Testis (tissue), 3 donors: Measurements from ENCODE around the gene COL2A1. TPM values are rescaled to one million over a fixed set of nuclear protein-coding genes. Genes with fewer than 3 reads are reported as not detected.

Experiments
- DNase-seq: peaks from one replicate; pipeline ENCODE4 v3.0.0-alpha.2; 2019
- H3K27ac ChIP-seq, 2 donors: fragments of 200-600 bp; sonication (generic); one replicate each; pipeline ENCODE4 v1.5.1; 2019
- H3K27me3 ChIP-seq: fragments of 200-600 bp; sonication (generic); one replicate; pipeline ENCODE4 v1.5.1; 2019
- H3K36me3 ChIP-seq: fragments of 200-600 bp; sonication (generic); one replicate; pipeline ENCODE4 v1.5.1; 2017; ENCODE audit warnings: low read depth; ENCODE audit errors: missing control alignments
- H3K4me1 ChIP-seq: fragments of 200-600 bp; sonication (generic); one replicate; pipeline ENCODE4 v1.5.1; 2019
- H3K4me3 ChIP-seq, 2 donors: fragments of 200-600 bp; sonication (generic); one replicate each; pipeline ENCODE4 v1.5.1; 2017 to 2019
- H3K9me3 ChIP-seq: fragments of 200-600 bp; sonication (generic); one replicate; pipeline ENCODE4 v1.5.1; 2017
- POLR2A ChIP-seq: fragments of 450-650 bp; IDR thresholded peaks from one replicate; pipeline ENCODE4 v1.6.1; 2017; ENCODE audit warnings: antibody characterized with exemption, mild to moderate bottlenecking, moderate library complexity
- WGBS, 2 donors: methylation state at CpG; one replicate each; pipeline ENCODE4 v1.1.5; 2018; 5-methylcytosine and 5-hydroxymethylcytosine counted together
- intact Hi-C: fragments of 100-400 bp; cut with DNase I; formaldehyde crosslinking; loops from one replicate; pipeline ENCODE4 v1.15.1; 2023; ENCODE audit warnings: low total_unique reads
- polyA plus RNA-seq: library from polyadenylated mRNA; stranded (reverse); fragments of 350-450 nt; fragmentation: Illumina TruSeq; extraction: RNeasy Lipid Tissue Mini Kit (QIAGEN cat#74804); gene quantifications from one replicate; pipeline ENCODE4 v1.2.3, GENCODE V29; 2014; ENCODE audit warnings: low read depth, low replicate concordance; ENCODE audit not compliant: insufficient read depth
- total RNA-seq, 2 donors: library from RNA; depleted of rRNA; stranded (reverse); fragments of >200 nt; gene quantifications; one replicate each; pipeline ENCODE4 v1.2.3, GENCODE V29; 2016
- TF ChIP-seq, protein P1 (sequence below), 3 experiments: fragments of 450-650 bp in 2 of 3; fragments of 200-600 bp in 1 of 3; sonication (generic) in 1 of 3; IDR thresholded peaks; one replicate each; pipeline ENCODE4 v1.5.1; 2016 to 2019; ENCODE audit warnings: antibody characterized with exemption in 3 of 3, mild to moderate bottlenecking in 2 of 3, moderate library complexity in 1 of 3

Gene COL2A1
- total and polyA plus RNA-seq, 3 donors from 2014 or later: 1.8 to 8.0 (median 2.8) TPM

DNA sequence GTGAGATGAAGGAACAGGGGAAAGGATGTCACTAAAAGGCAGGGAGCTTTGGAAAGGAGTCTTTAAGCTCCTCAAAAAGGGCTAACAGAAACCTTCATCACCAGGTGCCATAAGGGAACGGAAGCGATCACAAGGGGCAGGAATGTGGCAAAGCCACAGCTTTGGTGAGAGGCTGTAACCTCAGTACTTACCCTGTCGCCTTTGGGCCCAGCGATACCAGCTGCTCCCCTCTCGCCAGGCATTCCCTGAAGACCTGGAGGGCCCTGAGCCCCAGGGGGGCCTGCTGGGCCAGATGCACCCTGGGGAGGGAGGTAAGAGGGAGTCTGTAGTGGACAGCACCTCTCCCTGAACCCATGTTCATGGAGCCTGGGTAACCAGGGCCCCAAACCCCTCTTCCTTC, 22.0 kb downstream of the COL2A1 start:
- TF ChIP-seq, protein P1, sequence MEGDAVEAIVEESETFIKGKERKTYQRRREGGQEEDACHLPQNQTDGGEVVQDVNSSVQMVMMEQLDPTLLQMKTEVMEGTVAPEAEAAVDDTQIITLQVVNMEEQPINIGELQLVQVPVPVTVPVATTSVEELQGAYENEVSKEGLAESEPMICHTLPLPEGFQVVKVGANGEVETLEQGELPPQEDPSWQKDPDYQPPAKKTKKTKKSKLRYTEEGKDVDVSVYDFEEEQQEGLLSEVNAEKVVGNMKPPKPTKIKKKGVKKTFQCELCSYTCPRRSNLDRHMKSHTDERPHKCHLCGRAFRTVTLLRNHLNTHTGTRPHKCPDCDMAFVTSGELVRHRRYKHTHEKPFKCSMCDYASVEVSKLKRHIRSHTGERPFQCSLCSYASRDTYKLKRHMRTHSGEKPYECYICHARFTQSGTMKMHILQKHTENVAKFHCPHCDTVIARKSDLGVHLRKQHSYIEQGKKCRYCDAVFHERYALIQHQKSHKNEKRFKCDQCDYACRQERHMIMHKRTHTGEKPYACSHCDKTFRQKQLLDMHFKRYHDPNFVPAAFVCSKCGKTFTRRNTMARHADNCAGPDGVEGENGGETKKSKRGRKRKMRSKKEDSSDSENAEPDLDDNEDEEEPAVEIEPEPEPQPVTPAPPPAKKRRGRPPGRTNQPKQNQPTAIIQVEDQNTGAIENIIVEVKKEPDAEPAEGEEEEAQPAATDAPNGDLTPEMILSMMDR (IDR thresholded peaks at IDR 0.05): no peak
- TF ChIP-seq POLR2A: no peak
- no peak for DNase-seq
- H3K27ac ChIP-seq: no peak overlapping the region
- H3K9me3 ChIP-seq: no peaks in the 10 kb centered on the region
- intact Hi-C loops: no loop called here
- H3K4me1 ChIP-seq: no peaks in the 10 kb centered on the region
- no peaks in the 10 kb centered on the region for H3K27me3 ChIP-seq
- WGBS, 2 donors: 78 to 87% methylated on average over 5 of the region's 5 CpGs
- H3K36me3 ChIP-seq: no peaks in the 10 kb centered on the region
- H3K4me3 ChIP-seq: no peak overlapping the region

DNA sequence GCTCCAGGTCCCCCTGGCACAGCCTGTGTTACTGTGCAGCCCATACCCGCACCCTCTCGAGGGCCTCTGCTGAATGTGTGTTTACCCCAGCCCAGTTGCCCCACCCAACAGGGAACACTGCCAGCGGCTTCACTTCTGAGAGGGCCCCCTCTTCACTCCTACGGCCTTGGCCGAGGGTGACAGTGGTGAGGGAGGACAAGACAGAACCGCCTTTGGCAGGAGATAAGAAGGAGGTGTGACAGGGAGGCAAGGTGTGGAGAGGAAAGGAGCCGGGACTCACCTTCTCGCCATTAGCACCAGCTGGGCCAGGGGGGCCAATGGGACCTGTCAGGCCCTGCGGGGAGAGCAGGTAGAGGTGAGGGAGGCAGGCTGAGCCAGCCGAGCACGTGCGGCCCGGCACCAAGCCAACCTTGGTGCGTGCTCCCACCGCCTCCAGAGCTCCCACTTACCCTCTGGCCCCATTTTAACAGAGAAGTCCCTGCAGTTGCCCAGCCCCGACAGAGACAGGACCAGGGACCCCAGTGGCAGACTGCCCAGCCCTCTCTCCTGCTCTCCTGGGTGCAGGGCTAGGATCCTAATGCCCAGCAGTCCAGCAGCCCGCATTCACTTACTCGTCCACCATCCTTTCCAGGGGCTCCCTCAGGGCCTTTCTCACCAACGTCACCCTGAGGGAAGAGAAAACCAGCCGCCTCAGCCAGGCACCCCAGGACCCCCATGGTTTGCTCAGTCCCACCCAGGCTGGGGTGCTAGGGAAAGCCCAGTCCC, 22.6 kb downstream of the COL2A1 start:
- Histone ChIP-seq H3K36me3 (no peaks in the 10 kb centered on the region), H3K4me3 (no peak overlapping the region), H3K27ac (no peak overlapping the region), H3K4me1 (no peaks in the 10 kb centered on the region), H3K9me3 (no peaks in the 10 kb centered on the region), H3K27me3 (no peaks in the 10 kb centered on the region)
- intact Hi-C loops: no loop called here
- 68 to 75% methylated on average over 11 to 20 of the region's 20 CpGs for WGBS, 2 donors
- no peak for TF ChIP-seq POLR2A
- TF ChIP-seq, protein P1 (IDR thresholded peaks at IDR 0.05): no peak
- no peak for DNase-seq

DNA sequence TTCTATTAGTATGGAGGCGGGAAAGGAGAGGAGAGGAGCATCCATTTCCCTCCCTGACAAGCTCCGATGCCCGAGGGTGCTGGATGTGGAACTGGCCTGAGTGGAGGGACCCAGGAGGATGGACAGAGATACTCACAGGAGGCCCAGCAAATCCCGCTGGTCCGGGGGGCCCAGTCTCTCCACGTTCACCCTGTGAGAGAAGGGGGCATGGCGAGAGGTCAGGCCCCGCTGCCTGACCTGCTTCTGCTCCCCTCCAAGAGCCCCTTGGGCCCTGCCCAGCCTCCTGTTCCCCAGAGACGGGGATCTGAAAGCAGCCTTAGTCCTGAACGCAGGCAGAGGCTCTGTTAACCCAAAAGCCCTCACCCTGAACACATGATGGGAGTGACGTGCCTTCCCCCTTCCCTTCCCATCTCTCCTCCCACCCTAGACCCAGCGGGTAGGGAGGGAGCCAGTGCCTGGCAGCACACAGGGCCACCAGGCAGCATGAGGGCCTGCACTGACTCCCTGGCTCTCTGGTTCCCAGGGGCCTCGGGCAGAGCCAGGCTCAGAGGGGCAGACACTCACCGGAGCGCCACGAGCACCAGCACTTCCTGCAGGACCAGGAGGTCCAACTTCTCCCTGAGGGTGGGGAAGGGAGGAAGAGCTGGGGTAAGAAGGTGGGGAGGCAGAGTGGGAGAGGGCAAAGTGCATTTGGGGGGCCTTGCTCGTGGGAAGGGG, 23.3 kb downstream of the COL2A1 start:
- Histone ChIP-seq H3K36me3 (no peaks in the 10 kb centered on the region), H3K9me3 (no peaks in the 10 kb centered on the region), H3K4me3 (no peak overlapping the region), H3K27me3 (no peaks in the 10 kb centered on the region), H3K4me1 (no peaks in the 10 kb centered on the region), H3K27ac (no peak overlapping the region)
- DNase-seq: no peak
- TF ChIP-seq, protein P1 (IDR thresholded peaks at IDR 0.05): no peak
- no peak for TF ChIP-seq POLR2A
- intact Hi-C loops: no loop called here
- WGBS, 2 donors: 86 to 87% methylated on average over 4 to 17 of the region's 17 CpGs

DNA sequence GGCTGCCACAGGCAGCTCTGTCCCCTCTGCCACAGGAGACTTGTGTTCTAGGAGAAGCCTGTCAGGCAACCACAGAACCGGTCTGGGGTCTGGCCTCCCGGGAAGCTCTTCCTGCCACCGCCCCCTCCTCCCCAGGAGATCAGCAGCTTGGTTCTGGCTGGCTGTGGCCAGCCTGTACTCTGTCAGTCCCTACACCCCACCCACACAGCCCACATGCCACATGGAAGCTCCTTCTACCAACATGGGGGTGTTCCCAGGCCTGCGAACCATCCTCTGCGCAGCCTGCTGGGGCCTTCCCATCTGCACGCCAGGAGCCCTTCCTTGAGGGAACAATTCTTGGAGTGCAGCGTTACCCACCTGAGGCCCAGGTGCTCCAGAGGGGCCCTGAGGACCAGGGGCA, 24.1 kb downstream of the COL2A1 start:
- Histone ChIP-seq H3K4me3 (no peak overlapping the region), H3K27me3 (no peaks in the 10 kb centered on the region), H3K4me1 (no peaks in the 10 kb centered on the region), H3K9me3 (no peaks in the 10 kb centered on the region), H3K36me3 (no peaks in the 10 kb centered on the region), H3K27ac (no peak overlapping the region)
- no peak for TF ChIP-seq POLR2A
- TF ChIP-seq, protein P1 (IDR thresholded peaks at IDR 0.05): no peak
- WGBS, 2 donors: 86 to 98% methylated on average over 2 to 7 of the region's 7 CpGs
- intact Hi-C loops: no loop called here
- no peak for DNase-seq
